A549 (cell line): ENCODE measurements around the gene GLT1D1.

Experiments used
- CHD2 ChIP-seq: fragments of 150-350 bp; IDR thresholded peaks from 2 replicates; pipeline ENCODE4 v1.6.1; 2014; ENCODE audit warnings: low read length; ENCODE audit not compliant: partially characterized antibody
- EP300 ChIP-seq, 2 experiments: fragments of >200 bp; sonication (Bioruptor Twin); formaldehyde crosslinking; IDR thresholded peaks; 2 replicates in 1 of 2; 3 replicates in 1 of 2; pipeline ENCODE4 v1.6.1; 2016 to 2017
- ESRRA ChIP-seq: fragments of 150-350 bp; IDR thresholded peaks from 2 replicates; pipeline ENCODE4 v1.6.1; 2014; ENCODE audit warnings: mild to moderate bottlenecking, low read length, borderline replicate concordance
- POLR2A ChIP-seq: IDR thresholded peaks from 2 replicates; pipeline ENCODE4 v1.6.1; 2012; ENCODE audit warnings: mild to moderate bottlenecking, low read length
- TF ChIP-seq, protein P1 (sequence below): fragments of >200 bp; sonication (Bioruptor Twin); formaldehyde crosslinking; IDR thresholded peaks from 3 replicates; pipeline ENCODE4 v1.5.1; 2016
- TF ChIP-seq, protein P2 (sequence below): fragments of 450-650 bp; IDR thresholded peaks from 2 replicates; pipeline ENCODE4 v1.6.1; 2014; ENCODE audit warnings: antibody characterized with exemption
- TF ChIP-seq, protein P3 (sequence below): fragments of 250-450 bp; sonication (Bioruptor Pico); IDR thresholded peaks from 2 replicates; pipeline ENCODE4 v1.5.0; 2021; ENCODE audit warnings: mild to moderate bottlenecking, moderate library complexity, borderline replicate concordance

DNA sequence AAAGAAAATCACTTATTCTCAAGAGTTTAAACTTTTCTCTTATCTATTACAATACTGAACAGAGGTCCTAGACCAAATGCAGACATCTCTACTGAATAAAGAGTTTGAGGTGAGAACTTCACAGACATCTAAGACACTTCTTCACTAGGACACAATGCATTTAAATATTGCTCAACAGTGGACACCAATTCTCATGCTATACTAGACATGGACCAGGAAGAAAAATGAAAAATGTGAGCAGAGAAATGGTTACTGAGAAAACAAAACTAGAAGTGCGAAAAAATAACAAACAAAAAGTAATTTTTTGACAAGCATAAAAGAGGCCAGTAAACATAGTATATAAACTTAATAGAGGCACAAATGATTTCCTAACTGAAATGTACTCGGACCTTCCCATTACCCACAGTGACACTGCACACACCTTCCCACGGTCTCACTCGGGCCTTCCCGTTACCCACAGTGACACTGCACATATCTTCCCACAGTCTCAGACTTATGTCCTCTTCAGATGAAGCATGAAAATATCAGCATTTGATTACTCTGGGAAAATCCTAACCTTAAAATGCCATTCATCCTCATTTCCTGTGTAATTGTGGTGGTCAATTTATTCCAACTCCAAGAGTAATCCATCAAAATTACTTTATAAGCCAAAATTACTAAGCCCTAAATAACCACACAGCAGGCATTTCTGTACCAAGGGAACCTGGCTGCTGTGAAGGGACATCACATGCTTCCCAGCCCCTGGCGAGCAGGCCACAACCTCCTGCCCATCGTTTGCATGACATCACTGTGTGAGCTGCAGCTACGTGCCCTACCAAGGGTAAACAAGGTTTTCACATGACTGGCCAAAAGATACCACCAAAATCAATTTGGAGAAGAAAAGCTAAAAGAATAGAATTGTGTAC is 35.9 kb upstream of the GLT1D1 start:
- TF ChIP-seq EP300 (IDR thresholded peaks at IDR 0.05), result no peak
- TF ChIP-seq, protein P1, sequence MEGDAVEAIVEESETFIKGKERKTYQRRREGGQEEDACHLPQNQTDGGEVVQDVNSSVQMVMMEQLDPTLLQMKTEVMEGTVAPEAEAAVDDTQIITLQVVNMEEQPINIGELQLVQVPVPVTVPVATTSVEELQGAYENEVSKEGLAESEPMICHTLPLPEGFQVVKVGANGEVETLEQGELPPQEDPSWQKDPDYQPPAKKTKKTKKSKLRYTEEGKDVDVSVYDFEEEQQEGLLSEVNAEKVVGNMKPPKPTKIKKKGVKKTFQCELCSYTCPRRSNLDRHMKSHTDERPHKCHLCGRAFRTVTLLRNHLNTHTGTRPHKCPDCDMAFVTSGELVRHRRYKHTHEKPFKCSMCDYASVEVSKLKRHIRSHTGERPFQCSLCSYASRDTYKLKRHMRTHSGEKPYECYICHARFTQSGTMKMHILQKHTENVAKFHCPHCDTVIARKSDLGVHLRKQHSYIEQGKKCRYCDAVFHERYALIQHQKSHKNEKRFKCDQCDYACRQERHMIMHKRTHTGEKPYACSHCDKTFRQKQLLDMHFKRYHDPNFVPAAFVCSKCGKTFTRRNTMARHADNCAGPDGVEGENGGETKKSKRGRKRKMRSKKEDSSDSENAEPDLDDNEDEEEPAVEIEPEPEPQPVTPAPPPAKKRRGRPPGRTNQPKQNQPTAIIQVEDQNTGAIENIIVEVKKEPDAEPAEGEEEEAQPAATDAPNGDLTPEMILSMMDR, result no peak
- TF ChIP-seq POLR2A, result no peak
- TF ChIP-seq, protein P2, sequence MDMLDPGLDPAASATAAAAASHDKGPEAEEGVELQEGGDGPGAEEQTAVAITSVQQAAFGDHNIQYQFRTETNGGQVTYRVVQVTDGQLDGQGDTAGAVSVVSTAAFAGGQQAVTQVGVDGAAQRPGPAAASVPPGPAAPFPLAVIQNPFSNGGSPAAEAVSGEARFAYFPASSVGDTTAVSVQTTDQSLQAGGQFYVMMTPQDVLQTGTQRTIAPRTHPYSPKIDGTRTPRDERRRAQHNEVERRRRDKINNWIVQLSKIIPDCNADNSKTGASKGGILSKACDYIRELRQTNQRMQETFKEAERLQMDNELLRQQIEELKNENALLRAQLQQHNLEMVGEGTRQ, result no peak
- TF ChIP-seq, protein P3, sequence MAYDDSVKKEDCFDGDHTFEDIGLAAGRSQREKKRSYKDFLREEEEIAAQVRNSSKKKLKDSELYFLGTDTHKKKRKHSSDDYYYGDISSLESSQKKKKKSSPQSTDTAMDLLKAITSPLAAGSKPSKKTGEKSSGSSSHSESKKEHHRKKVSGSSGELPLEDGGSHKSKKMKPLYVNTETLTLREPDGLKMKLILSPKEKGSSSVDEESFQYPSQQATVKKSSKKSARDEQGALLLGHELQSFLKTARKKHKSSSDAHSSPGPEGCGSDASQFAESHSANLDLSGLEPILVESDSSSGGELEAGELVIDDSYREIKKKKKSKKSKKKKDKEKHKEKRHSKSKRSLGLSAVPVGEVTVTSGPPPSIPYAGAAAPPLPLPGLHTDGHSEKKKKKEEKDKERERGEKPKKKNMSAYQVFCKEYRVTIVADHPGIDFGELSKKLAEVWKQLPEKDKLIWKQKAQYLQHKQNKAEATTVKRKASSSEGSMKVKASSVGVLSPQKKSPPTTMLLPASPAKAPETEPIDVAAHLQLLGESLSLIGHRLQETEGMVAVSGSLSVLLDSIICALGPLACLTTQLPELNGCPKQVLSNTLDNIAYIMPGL, result no peak
- no peak for TF ChIP-seq CHD2
- TF ChIP-seq ESRRA, result no peak
